HepG2 (cell line): ENCODE measurements around the gene GPRIN2. TPM values are rescaled to one million over a fixed set of nuclear protein-coding genes. Genes with fewer than 3 reads are reported as not detected.

Source experiments
- ATAC-seq: fragments of 200-7000 bp; cut with Tn5 transposase; 3 replicates; pipeline ENCODE4 v1.9.1; 2020; ENCODE audit warnings: mild to moderate bottlenecking, moderate library complexity
- BruUV-seq: library from RNA; stranded (reverse); fragments of 400-500 nt; replicated peaks from 2 replicates; lab custom pipeline; 2021; lab: Mats Ljungman, UMichigan
- CTCF ChIA-PET: fragments of 300-600 bp; formaldehyde crosslinking; extraction: SDS; loops from one replicate; lab custom pipeline; 2021; ENCODE audit warnings: low total read pairs, inconsistent platforms, low intra/inter-chr PET ratio; lab: Yijun Ruan, JAX
- POLR2A ChIA-PET: fragments of 350-600 bp; sonication (Branson Sonifier 250); formaldehyde crosslinking; loops from one replicate; lab custom pipeline; 2020; ENCODE audit warnings: antibody characterized with exemption, inconsistent platforms; lab: Yijun Ruan, JAX
- DNase-seq: peaks from one replicate; pipeline ENCODE4 v3.0.0-alpha.2; 2015; ENCODE audit warnings: low spot score
- FAIRE-seq: peaks from 3 replicates; lab custom pipeline; 2011; peaks lifted over from hg19 to GRCh38; lab: Jason Lieb, UNC
- H2AFZ ChIP-seq: one replicate; pipeline ENCODE4 v1.6.1; 2011; ENCODE audit warnings: low read length, inconsistent platforms
- H3K27ac ChIP-seq: fragments of 300-600 bp; 3 replicates; pipeline ENCODE4 v1.8.0; 2011; ENCODE audit warnings: mixed run types, mild to moderate bottlenecking, mixed read lengths, low read length, inconsistent platforms; ENCODE audit not compliant: insufficient read depth; ENCODE audit errors: extremely low read length
- H3K27me3 ChIP-seq, 2 experiments: fragments of 200-600 bp in 1 of 2; 2 replicates in 1 of 2; 3 replicates in 1 of 2; pipeline versions ENCODE4 v1.6.0 to v1.8.0; 2011; ENCODE audit warnings: low read length in 2 of 2, mild to moderate bottlenecking in 2 of 2, moderate library complexity in 2 of 2, inconsistent platforms in 1 of 2; ENCODE audit not compliant: insufficient read depth in 2 of 2, control insufficient read depth in 1 of 2
- H3K36me3 ChIP-seq, 2 experiments: fragments of 200-600 bp in 1 of 2; replicated peaks in 1 of 2; 2 replicates in 1 of 2; 3 replicates in 1 of 2; pipeline versions ENCODE4 v1.5.1 to v1.8.0; 2011; ENCODE audit warnings: low read length in 2 of 2, inconsistent platforms in 1 of 2; ENCODE audit not compliant: insufficient read depth in 2 of 2, control insufficient read depth in 1 of 2
- H3K4me1 ChIP-seq: 2 replicates; pipeline ENCODE4 v1.5.1; 2012; ENCODE audit warnings: low read length, inconsistent platforms; ENCODE audit not compliant: insufficient read depth
- H3K4me2 ChIP-seq: 2 replicates; pipeline ENCODE4 v1.6.0; 2011; ENCODE audit warnings: low read depth, low read length, inconsistent platforms
- H3K4me3 ChIP-seq, 3 experiments: fragments of 200-600 bp in 1 of 3; sonication (generic), shearing (Covaris generic) in 1 of 3; replicated peaks in 1 of 3; 2 replicates each; pipeline ENCODE4 v1.5.1; 2011 to 2016; ENCODE audit warnings: low read length in 3 of 3, inconsistent platforms in 2 of 3, low read depth in 2 of 3, mild to moderate bottlenecking in 2 of 3, control low read depth in 1 of 3, mixed read lengths in 1 of 3; ENCODE audit not compliant: insufficient read depth in 1 of 3
- H3K79me2 ChIP-seq: one replicate; pipeline ENCODE4 v1.6.1; 2011; ENCODE audit warnings: low read length, inconsistent platforms; ENCODE audit not compliant: insufficient read depth
- H3K9ac ChIP-seq: 2 replicates; pipeline ENCODE4 v1.6.0; 2011; ENCODE audit warnings: mild to moderate bottlenecking, low read depth, low read length, inconsistent platforms; ENCODE audit not compliant: insufficient read depth
- H3K9me3 ChIP-seq: 2 replicates; pipeline ENCODE4 v1.5.1; 2012; ENCODE audit warnings: mild to moderate bottlenecking, low read length
- H4K20me1 ChIP-seq: 2 replicates; pipeline ENCODE4 v1.6.0; 2011; ENCODE audit warnings: inconsistent platforms, mild to moderate bottlenecking, low read length, moderate library complexity; ENCODE audit not compliant: insufficient read depth
- AHR ChIP-seq: IDR thresholded peaks from 2 replicates; pipeline ENCODE4 v1.6.1; 2018; ENCODE audit warnings: missing genetic modification reagents, missing compliant biosample characterization
- AKNA ChIP-seq: sonication (generic); formaldehyde crosslinking; IDR thresholded peaks from 2 replicates; pipeline ENCODE4 v1.4.0; 2020; ENCODE audit warnings: missing genetic modification reagents, borderline replicate concordance
- CREB1 ChIP-seq, 2 experiments: fragments of 450-650 bp in 1 of 2; IDR thresholded peaks; 2 replicates each; pipeline ENCODE4 v1.6.1; 2016 to 2017; ENCODE audit warnings: control low read depth in 1 of 2, mild to moderate bottlenecking in 1 of 2, missing compliant biosample characterization in 1 of 2, missing genetic modification characterization in 1 of 2
- CREM ChIP-seq, 2 experiments: sonication (generic) in 1 of 2; formaldehyde crosslinking in 1 of 2; IDR thresholded peaks; 2 replicates each; pipeline versions ENCODE4 v1.4.0 to v1.6.1; 2016 to 2020; ENCODE audit warnings: antibody characterized with exemption in 1 of 2, mild to moderate bottlenecking in 1 of 2, missing genetic modification reagents in 1 of 2
- DPF2 ChIP-seq: sonication (generic); formaldehyde crosslinking; IDR thresholded peaks from 2 replicates; pipeline ENCODE4 v1.4.0; 2020; ENCODE audit warnings: mild to moderate bottlenecking, low read depth, missing genetic modification reagents, borderline replicate concordance
- GTF2F1 ChIP-seq: fragments of 150-350 bp; IDR thresholded peaks from 2 replicates; pipeline ENCODE4 v1.6.1; 2014; ENCODE audit warnings: low read length
- MYNN ChIP-seq: sonication (generic); formaldehyde crosslinking; IDR thresholded peaks from 2 replicates; pipeline ENCODE4 v1.4.0; 2020; ENCODE audit warnings: mild to moderate bottlenecking, low read depth, missing genetic modification reagents
- RFX1 ChIP-seq: fragments of 450-650 bp; IDR thresholded peaks from 2 replicates; pipeline ENCODE4 v1.6.1; 2017
- SIX4 ChIP-seq: sonication (generic); formaldehyde crosslinking; IDR thresholded peaks from 2 replicates; pipeline ENCODE4 v1.4.0; 2020; ENCODE audit warnings: missing genetic modification reagents
- XRCC5 ChIP-seq: fragments of 200-400 bp; formaldehyde crosslinking; optimal IDR thresholded peaks from 2 replicates; pipeline ENCODE3; 2017; ENCODE audit warnings: mild to moderate bottlenecking, low read length
- ZKSCAN1 ChIP-seq: fragments of 150-350 bp; IDR thresholded peaks from 2 replicates; pipeline ENCODE4 v1.6.1; 2014; ENCODE audit warnings: low read length
- ZNF546 ChIP-seq: sonication (generic); formaldehyde crosslinking; conservative IDR thresholded peaks from 2 replicates; pipeline ENCODE4 v1.8.1; 2023; ENCODE audit warnings: mild to moderate bottlenecking, missing genetic modification reagents
- WGBS: methylation state at CpG from one replicate; pipeline ENCODE4 v1.1.6; 2017; ENCODE audit warnings: low lambda C conversion rate; 5-methylcytosine and 5-hydroxymethylcytosine counted together
- in situ Hi-C: cut with HindIII; loops from 2 replicates; pipeline ENCODE4 v1.10.0; 2017; ENCODE audit warnings: low pct_unique_long_range_greater_than_20kb; ENCODE audit not compliant: extremely low pct_ligation_motif_present
- intact Hi-C: fragments of 100-400 bp; cut with micrococcal nuclease; formaldehyde crosslinking; loops from one replicate; pipeline ENCODE4 v1.10.0; 2022; ENCODE audit not compliant: unreplicated experiment
- polyA plus RNA-seq, 8 experiments: library from polyadenylated mRNA; depleted of rRNA in 3 of 8; stranded (reverse) in 7 of 8; unstranded in 1 of 8; fragments of >200 nt; fragmentation: Illumina TruSeq in 4 of 8; extraction: Trizol in 4 of 8; gene quantifications; 2 replicates each; pipeline versions ENCODE4 v1.2.1 to v1.2.3, GENCODE V29; 2011 to 2016; ENCODE audit warnings: low read depth in 4 of 8, missing spikeins in 1 of 8, mixed read lengths in 1 of 8; ENCODE audit not compliant: insufficient read depth in 1 of 8
- total RNA-seq, 5 experiments: library from RNA; depleted of rRNA; stranded (reverse); fragments of >200 nt; fragmentation: Illumina TruSeq; extraction: Trizol; gene quantifications; 2 replicates each; pipeline ENCODE4 v1.2.3, GENCODE V29; 2016; ENCODE audit warnings: low read depth in 1 of 5
- TF ChIP-seq, protein P1 (sequence below): fragments of 450-650 bp; IDR thresholded peaks from 2 replicates; pipeline ENCODE4 v1.6.1; 2016

Gene GPRIN2
- total and polyA plus RNA-seq, 2 of the 13 experiments (the other 11 are each of a cell fraction or from before 2014, with no cell fraction given), result not detected

DNA sequence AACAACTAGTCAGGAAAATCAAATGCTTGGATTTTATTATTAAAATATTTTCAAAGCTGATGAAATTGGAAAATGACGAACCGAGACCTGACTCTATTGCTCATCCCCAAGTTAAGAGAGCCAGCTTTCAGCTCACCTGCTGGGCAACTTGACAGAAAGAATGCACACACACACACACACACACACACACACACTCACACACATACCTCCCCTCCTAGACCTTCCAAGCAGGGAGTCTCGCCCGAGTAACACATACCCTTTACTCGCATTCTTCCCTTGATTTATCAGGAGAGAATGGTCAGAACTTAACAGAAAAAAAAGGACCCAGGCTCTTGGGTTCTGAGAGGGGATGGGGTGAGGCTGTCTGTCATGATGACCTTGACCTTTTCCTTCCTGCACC lies 19.1 kb downstream of the GPRIN2 start:
- Histone ChIP-seq H3K9me3 (no peaks in the 10 kb centered on the region), H3K79me2 (no peaks in the 10 kb centered on the region), H4K20me1 (no peaks in the 10 kb centered on the region), H3K27ac (no peak overlapping the region), H3K4me2 (no peak overlapping the region), H3K4me1 (peaks cover 15% of the 10 kb centered on the region), H2AFZ (no peak overlapping the region), H3K9ac (no peak overlapping the region), H3K36me3 (no peaks in the 10 kb centered on the region), H3K27me3 (peaks cover 0 to 9% of the 10 kb centered on the region in 2 experiments; a peak in 2 of 5 replicates), H3K4me3 (no peak overlapping the region)
- no peak for TF ChIP-seq AHR
- no peak for TF ChIP-seq RFX1
- no peak for TF ChIP-seq CREM (IDR thresholded peaks at IDR 0.05)
- no peak for TF ChIP-seq CREM (CRISPR knock-in tag; IDR thresholded peaks at IDR 0.05)
- no peak for TF ChIP-seq CREB1 (IDR thresholded peaks at IDR 0.05)
- TF ChIP-seq CREB1 (CRISPR knock-in tag; IDR thresholded peaks at IDR 0.05), result no peak
- TF ChIP-seq AKNA, result no peak
- no peak for TF ChIP-seq MYNN (CRISPR knock-in tag)
- no peak for TF ChIP-seq ZNF546 (CRISPR knock-in tag)
- no peak for TF ChIP-seq DPF2
- no peak for TF ChIP-seq XRCC5
- no peak for TF ChIP-seq GTF2F1
- TF ChIP-seq, protein P1, sequence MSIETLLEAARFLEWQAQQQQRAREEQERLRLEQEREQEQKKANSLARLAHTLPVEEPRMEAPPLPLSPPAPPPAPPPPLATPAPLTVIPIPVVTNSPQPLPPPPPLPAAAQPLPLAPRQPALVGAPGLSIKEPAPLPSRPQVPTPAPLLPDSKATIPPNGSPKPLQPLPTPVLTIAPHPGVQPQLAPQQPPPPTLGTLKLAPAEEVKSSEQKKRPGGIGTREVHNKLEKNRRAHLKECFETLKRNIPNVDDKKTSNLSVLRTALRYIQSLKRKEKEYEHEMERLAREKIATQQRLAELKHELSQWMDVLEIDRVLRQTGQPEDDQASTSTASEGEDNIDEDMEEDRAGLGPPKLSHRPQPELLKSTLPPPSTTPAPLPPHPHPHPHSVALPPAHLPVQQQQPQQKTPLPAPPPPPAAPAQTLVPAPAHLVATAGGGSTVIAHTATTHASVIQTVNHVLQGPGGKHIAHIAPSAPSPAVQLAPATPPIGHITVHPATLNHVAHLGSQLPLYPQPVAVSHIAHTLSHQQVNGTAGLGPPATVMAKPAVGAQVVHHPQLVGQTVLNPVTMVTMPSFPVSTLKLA, result no peak
- no peak for TF ChIP-seq SIX4 (CRISPR knock-in tag)
- no peak for TF ChIP-seq ZKSCAN1
- CTCF ChIA-PET, result no interaction called here
- no TSS peak for BruUV-seq
- DNase-seq, result no peak
- FAIRE-seq, result no peak
- 42% methylated on average over 5 of the region's 5 CpGs for WGBS
- intact Hi-C loops (no loop called here), in situ Hi-C loops (no loop called here)
- POLR2A ChIA-PET, result no interaction called here
- ATAC-seq, result no peak
